ENCODE results near the gene EPHA3.

The EPHA3 gene

DNA sequence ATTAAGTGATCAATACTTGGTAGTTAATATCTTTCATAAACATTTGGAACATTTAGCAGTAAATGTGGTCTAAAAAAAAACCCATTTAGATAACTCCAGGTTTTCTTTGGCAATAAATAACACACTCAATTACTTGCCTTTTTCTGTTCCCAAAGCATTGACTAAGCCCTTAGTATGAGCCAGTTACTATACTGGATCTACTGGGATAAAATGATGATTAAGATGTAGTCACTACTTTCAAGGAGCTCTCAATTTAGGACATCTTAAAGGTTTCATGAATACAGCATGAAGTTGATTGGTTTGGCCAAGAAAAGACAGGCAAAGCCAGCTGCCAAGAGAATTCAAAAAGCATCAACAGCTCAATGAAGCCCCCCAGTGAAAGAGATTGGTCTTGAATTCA lies 250.9 kb downstream of the EPHA3 start:
- DNase-seq, result no peak
- TF ChIP-seq POLR2A (IDR thresholded peaks at IDR 0.05; ENCODE audit: low read length), result no peak
- TF ChIP-seq GATA1 (IDR thresholded peaks at IDR 0.05; ENCODE audit: low read depth, low read length), result no peak

DNA sequence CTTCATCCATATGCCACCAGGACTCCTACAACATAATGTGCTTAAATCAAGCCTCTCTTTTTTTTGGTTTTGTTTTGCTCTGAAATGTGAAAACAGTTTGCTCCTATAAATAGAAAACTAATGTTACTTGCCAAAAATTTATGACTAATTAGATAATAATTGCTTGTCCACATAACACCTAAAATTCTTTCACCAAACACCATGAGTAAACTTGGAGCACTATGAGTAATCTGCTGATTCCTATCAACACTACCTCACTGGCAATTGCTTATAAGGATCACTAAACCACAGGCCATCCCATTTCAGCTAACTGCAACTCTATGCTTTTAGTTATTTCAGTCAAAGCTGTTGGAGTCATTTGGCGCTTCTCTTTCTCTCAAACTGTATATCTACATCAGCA lies 252.7 kb downstream of the EPHA3 start:
- DNase-seq, result no peak
- no peak for TF ChIP-seq GATA1 (IDR thresholded peaks at IDR 0.05; ENCODE audit: low read depth, low read length)
- no peak for TF ChIP-seq POLR2A (IDR thresholded peaks at IDR 0.05; ENCODE audit: low read length)

DNA sequence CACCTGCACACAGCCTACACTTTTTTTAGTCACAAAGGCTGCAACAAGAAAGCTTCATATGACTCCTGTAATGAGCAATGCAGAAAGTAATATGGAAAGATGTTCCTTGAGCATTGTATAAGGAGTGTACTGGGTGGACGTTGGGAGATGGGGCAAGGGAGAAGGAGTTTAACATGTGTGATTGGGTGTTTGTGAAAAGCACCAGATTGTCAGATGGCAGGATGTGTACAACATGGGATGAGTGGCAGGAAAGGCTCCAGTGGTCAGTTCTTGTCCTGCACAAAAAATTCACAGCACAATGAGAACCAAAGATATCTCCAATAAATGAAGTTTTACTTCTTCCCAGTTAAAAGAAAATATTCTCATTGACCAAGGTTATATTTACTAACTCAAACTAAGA lies 255.1 kb downstream of the EPHA3 start:
- no peak for DNase-seq
- no peak for TF ChIP-seq GATA1 (IDR thresholded peaks at IDR 0.05; ENCODE audit: low read depth, low read length)
- TF ChIP-seq POLR2A (IDR thresholded peaks at IDR 0.05; ENCODE audit: low read length), result no peak

DNA sequence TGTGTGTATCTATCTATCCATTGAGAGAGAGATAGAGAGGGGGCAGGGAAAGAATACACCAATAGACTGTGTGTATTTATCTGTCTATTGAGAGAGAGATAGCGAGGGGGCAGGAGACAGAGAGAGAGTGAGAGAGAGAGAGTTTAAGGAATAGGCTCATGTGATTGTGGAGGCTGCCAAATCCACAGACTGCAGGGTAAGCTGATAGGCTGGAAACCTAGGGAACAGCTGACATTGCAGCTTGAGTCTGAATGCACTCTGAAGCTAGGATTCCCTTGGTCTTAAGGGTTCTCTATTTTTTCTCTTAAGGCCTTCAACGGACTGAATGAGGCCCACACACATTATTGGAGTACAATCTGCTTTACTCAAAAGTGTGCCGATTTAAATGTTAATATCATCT lies 255.8 kb downstream of the EPHA3 start:
- no peak for DNase-seq
- TF ChIP-seq POLR2A (IDR thresholded peaks at IDR 0.05; ENCODE audit: low read length) (no peak), GATA1 (IDR thresholded peaks at IDR 0.05; ENCODE audit: low read depth, low read length) (no peak)

DNA sequence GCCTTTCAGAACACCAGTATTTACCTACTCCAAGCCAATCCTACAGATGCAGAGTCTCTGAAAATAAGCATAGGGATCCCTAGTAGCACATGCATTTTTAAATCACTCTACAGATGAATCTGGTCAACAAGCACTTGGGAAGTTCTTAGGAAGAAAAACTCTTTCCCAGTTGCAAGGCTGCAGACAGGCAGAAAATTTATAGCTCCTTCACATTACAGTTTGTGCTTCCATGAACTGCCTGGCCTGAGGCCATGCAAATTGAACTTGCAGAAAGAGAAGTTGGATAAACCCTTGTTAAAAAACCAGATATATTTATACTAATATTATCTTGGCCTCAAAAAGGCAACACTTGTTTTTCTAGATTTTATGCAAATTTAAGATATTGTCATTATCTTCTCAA lies 256.9 kb downstream of the EPHA3 start:
- no peak for TF ChIP-seq POLR2A (IDR thresholded peaks at IDR 0.05; ENCODE audit: low read length)
- TF ChIP-seq GATA1 (IDR thresholded peaks at IDR 0.05; ENCODE audit: low read depth, low read length), result no peak
- DNase-seq, result no peak

DNA sequence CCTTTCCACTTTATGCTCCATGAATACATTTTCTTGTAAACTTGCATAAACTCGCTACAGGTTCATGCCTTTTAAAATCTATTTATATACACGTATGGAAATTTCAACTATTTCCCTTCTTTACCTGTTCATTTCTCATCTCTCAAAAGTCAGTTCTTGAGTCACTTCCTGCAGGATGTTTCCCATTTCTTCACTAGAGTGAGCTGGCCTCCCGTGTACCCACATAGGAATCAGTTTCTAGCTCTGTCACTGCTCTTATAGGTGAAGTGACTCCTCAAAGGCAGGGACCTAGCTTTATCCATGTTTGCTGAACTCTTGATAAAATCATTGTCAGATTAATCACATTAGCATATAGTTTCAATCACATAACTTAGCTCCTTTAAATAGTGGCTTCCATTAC lies 259.7 kb downstream of the EPHA3 start:
- TF ChIP-seq GATA1 (IDR thresholded peaks at IDR 0.05; ENCODE audit: low read depth, low read length) (no peak), POLR2A (IDR thresholded peaks at IDR 0.05; ENCODE audit: low read length) (no peak)
- no peak for DNase-seq

DNA sequence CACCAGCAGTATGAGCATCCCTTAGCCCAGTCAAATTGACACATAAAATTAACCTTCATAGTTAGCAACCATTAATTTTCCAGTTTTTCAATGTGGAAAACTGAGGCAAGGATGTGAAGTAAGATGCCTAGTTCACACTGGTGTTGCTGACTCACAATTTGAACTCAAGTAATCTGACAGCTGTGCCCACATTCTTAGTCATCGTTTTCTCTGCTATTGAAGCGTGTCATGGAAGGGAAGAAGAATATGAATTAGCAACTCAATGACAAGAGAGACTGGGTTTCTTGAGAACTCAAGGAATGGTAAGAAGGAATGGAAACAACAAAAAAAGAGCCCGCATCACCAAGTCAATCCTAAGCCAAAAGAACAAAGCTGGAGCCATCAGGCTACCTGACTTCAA lies 261.4 kb downstream of the EPHA3 start:
- TF ChIP-seq POLR2A (IDR thresholded peaks at IDR 0.05; ENCODE audit: low read length), result no peak
- no peak for TF ChIP-seq GATA1 (IDR thresholded peaks at IDR 0.05; ENCODE audit: low read depth, low read length)
- DNase-seq, result no peak

DNA sequence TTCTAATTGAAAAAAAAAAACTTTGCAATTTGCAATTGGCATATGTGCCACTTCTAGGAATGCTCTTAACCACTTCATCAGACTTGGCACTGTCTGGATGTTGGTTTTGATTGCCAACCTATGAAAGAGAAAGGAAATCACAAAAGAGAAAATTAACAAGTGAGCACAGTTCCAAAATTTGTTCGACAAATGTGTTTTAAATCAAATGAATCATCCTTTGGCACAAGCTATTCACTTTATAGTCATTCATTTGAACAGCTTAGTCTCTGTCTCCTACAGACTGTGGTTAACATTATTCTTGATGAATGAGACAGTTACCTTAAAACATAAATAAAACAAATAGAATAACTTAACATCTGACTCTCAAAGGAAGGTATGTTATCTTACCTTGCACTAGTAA lies 265.0 kb downstream of the EPHA3 start:
- DNase-seq, result no peak
- TF ChIP-seq GATA1 (IDR thresholded peaks at IDR 0.05; ENCODE audit: low read depth, low read length), result no peak
- no peak for TF ChIP-seq POLR2A (IDR thresholded peaks at IDR 0.05; ENCODE audit: low read length)

DNA sequence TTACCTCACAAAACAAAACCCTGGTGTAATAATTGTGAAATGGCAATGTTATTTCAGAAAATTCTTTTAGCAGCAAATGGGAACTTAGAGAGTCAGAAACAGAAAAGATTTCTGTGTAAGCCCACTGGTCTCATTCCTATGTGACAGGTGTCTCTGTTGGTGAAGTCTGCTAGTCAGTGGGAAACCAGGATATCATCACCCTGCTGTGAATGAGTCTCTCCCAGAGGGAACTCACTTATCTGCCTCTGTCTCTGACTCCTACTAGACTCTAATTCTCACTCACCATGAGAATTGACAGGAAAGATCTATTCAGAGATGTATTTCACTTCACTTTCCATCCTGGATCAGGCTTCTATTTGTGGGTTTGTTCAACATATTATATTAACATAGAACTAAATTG lies 266.0 kb downstream of the EPHA3 start:
- TF ChIP-seq POLR2A (IDR thresholded peaks at IDR 0.05; ENCODE audit: low read length) (no peak), GATA1 (IDR thresholded peaks at IDR 0.05; ENCODE audit: low read depth, low read length) (no peak)
- DNase-seq, result no peak

DNA sequence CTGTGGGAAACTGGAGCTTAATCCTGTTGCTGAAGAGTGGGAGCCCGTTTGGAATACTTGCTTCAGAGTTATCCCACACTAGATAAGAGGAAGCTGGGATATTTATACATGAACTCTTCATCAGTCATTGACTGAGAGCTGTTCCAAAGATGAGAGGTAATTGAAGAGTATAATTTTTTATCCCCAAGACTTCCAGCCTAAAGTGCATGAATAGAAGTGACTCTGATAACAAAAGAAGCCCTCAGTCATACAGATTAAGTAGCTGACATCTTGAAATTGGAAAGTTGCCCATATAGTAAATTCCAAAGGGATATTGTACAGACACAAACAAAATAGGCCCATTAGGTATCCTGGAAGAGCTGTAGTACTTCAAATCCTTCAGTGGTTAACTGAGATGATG lies 268.0 kb downstream of the EPHA3 start:
- TF ChIP-seq POLR2A (IDR thresholded peaks at IDR 0.05; ENCODE audit: low read length) (no peak), GATA1 (IDR thresholded peaks at IDR 0.05; ENCODE audit: low read depth, low read length) (no peak)
- DNase-seq, result no peak

DNA sequence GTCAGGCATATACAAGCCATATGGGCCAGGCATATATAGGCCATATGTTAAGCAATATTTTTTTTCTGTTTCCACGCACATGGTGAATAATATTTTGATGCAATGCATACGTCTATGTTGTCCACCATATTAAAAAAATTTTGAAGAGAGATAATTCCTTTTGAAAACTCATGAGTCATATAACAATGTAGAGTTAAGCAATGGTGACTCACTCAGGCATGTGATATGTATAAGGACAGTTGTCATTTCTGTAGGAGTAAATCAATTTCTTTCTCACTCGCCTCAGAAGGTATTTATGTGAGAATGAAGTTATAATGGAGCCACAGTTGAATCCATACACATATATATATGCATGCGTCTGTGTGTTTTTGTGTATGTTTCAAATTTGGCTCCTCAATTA lies 272.6 kb downstream of the EPHA3 start:
- no peak for DNase-seq
- TF ChIP-seq POLR2A (IDR thresholded peaks at IDR 0.05; ENCODE audit: low read length) (no peak), GATA1 (IDR thresholded peaks at IDR 0.05; ENCODE audit: low read depth, low read length) (no peak)

DNA sequence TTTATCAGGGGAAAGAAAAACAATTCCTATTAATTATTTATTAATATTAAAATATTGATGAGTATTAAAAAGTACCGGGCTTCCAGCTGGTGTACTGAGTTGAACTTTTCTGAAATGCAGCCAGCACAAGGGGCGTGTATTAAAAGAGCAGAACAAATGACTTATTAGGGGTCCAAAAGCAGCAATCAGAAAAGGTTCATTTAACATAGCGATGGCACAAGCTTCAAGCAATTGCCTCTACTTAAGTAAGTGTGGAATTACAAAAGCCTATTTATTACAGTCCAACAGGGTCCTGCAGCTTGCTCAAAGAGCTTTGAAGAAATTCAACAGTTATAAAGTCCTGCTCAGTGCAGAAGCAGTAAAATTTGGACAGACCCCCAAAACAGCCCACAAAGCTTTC lies 285.6 kb downstream of the EPHA3 start:
- TF ChIP-seq POLR2A (IDR thresholded peaks at IDR 0.05; ENCODE audit: low read length), result no peak
- no peak for TF ChIP-seq GATA1 (IDR thresholded peaks at IDR 0.05; ENCODE audit: low read depth, low read length)
- no peak for DNase-seq

DNA sequence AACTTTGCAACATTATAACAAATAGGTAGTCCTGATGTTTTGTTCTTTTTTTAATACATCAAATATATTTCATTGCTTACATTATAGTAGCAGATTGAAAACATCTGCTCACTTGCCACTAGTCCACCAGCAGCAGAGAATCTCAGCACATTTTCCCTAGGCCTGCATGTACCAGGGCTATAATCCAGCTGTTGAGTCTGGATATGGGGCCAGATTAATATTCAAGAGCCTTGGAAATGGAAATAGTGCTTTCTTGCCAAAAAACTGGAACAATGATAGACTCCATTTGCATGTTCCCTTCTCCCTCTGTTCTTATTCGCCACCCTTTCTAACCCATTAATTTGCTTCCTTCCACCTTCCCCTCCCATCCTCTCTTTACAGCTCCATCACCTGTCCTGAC lies 288.0 kb downstream of the EPHA3 start:
- TF ChIP-seq POLR2A (IDR thresholded peaks at IDR 0.05; ENCODE audit: low read length) (no peak), GATA1 (IDR thresholded peaks at IDR 0.05; ENCODE audit: low read depth, low read length) (no peak)
- DNase-seq, result no peak

DNA sequence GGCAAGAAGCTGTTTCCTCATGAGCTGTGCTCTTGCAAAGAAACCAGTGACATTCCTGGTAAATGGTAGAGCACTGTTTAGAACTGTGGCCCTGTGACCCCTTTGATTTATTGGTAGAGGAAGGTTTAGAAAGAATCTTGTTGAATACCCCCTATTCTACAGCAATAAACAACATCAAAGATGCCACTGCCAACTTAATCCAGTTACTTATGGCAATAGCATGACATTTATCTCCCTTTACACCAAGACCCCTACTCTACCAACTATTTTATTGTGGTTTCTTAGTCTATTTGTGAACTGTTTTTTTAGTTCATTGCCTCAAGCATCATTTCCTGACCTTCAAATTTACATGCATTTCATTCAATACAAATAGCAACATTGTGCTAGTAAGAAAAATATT lies 288.6 kb downstream of the EPHA3 start:
- no peak for DNase-seq
- TF ChIP-seq GATA1 (IDR thresholded peaks at IDR 0.05; ENCODE audit: low read depth, low read length), result no peak
- no peak for TF ChIP-seq POLR2A (IDR thresholded peaks at IDR 0.05; ENCODE audit: low read length)

DNA sequence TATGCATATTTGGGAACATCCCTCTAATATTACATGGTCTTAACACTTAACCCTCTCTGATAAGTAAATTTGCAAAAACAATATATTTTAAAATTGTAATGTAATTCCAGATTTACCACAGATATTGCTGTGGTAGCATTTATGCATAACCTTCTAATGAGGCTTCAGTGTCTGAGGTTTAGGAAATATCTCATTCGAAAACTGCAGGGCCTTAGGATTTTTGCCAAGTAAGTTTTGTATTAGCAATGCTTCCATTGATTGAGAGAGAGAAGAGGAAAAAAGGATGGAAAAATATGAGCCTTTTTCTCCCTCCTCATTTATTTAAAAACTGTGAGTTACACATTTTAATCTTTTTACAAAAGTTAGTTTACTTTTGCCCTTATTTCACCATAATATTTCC lies 294.6 kb downstream of the EPHA3 start:
- no peak for TF ChIP-seq GATA1 (IDR thresholded peaks at IDR 0.05; ENCODE audit: low read depth, low read length)
- no peak for DNase-seq

DNA sequence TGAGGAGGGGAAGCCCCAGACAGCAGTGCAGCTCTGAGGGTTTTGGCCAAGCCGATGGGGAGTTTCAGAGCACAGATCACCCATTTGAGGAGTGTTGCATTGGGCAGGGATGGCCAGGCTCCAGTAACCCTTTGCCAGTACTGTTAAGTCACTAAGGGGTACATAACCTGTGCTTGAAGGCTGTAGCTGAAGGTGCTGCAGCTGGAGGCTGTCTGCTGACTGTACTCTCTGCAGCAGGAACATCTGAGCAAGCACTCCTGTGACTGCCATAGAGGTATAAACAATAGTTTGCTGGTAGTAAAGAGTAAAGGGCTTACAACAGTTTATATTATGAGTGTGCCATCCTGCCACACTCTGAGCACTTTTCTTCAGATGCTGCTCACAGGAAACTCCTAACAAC lies 297.8 kb downstream of the EPHA3 start:
- DNase-seq, result no peak
- TF ChIP-seq GATA1 (IDR thresholded peaks at IDR 0.05; ENCODE audit: low read depth, low read length) (no peak), POLR2A (IDR thresholded peaks at IDR 0.05; ENCODE audit: low read length) (no peak)

All from erythroblast (primary cell).